SK-N-SH treated with all-trans-retinoic acid at 6 μM for 48 hours (cell line): ENCODE measurements around the gene KDSR.

Source experiments
- ATAC-seq: fragments of 200-7000 bp; cut with Tn5 transposase; 3 replicates; pipeline ENCODE4 v1.9.1; 2020; ENCODE audit warnings: mild to moderate bottlenecking, moderate library complexity
- BACH2 ChIP-seq: fragments of 250-450 bp; sonication (Bioruptor Pico); IDR thresholded peaks from 2 replicates; pipeline ENCODE4 v1.9.0; 2021; ENCODE audit warnings: mild to moderate bottlenecking, borderline replicate concordance
- CSDC2 ChIP-seq: fragments of 250-450 bp; sonication (Bioruptor Pico); IDR thresholded peaks from 2 replicates; pipeline ENCODE4 v1.5.0; 2020; ENCODE audit warnings: mild to moderate bottlenecking, moderate library complexity
- CSRNP3 ChIP-seq: fragments of 250-450 bp; sonication (Bioruptor Pico); IDR thresholded peaks from 2 replicates; pipeline ENCODE4 v1.5.1; 2021; ENCODE audit warnings: mild to moderate bottlenecking, moderate library complexity
- ESRRG ChIP-seq: fragments of 250-450 bp; sonication (Bioruptor Pico); IDR thresholded peaks from 2 replicates; pipeline ENCODE4 v1.6.1; 2021; ENCODE audit warnings: mild to moderate bottlenecking
- GLIS3 ChIP-seq: fragments of 250-450 bp; sonication (Bioruptor Pico); IDR thresholded peaks from 2 replicates; pipeline ENCODE4 v1.5.0; 2020; ENCODE audit warnings: mild to moderate bottlenecking, moderate library complexity
- ISL1 ChIP-seq: fragments of 250-450 bp; sonication (Bioruptor Pico); IDR thresholded peaks from 2 replicates; pipeline ENCODE4 v2.1.2; 2022; ENCODE audit warnings: mild to moderate bottlenecking, moderate library complexity
- OSR1 ChIP-seq: fragments of 250-450 bp; sonication (Bioruptor Pico); IDR thresholded peaks from 2 replicates; pipeline ENCODE4 v1.8.0; 2022; ENCODE audit warnings: moderate library complexity, mild to moderate bottlenecking, inconsistent platforms
- PATZ1 ChIP-seq: fragments of 250-450 bp; sonication (Bioruptor Pico); IDR thresholded peaks from 2 replicates; pipeline ENCODE4 v1.8.0; 2020; ENCODE audit warnings: mild to moderate bottlenecking, moderate library complexity, borderline replicate concordance
- POU6F1 ChIP-seq: fragments of 250-450 bp; sonication (Bioruptor Pico); IDR thresholded peaks from 2 replicates; pipeline ENCODE4 v1.8.0; 2021; ENCODE audit warnings: low read depth, mild to moderate bottlenecking, moderate library complexity, borderline replicate concordance
- PPARA ChIP-seq: fragments of 250-450 bp; sonication (Bioruptor Pico); IDR thresholded peaks from 2 replicates; pipeline ENCODE4 v1.5.0; 2020; ENCODE audit warnings: mild to moderate bottlenecking, borderline replicate concordance
- RARB ChIP-seq: fragments of 250-450 bp; sonication (Bioruptor Pico); IDR thresholded peaks from 2 replicates; pipeline ENCODE4 v1.8.0; 2021; ENCODE audit warnings: mild to moderate bottlenecking, moderate library complexity
- SNAI2 ChIP-seq: fragments of 250-450 bp; sonication (Bioruptor Pico); IDR thresholded peaks from 2 replicates; pipeline ENCODE4 v1.5.0; 2020; ENCODE audit warnings: mild to moderate bottlenecking, moderate library complexity
- TCF4 ChIP-seq: fragments of 250-450 bp; sonication (Bioruptor Pico); IDR thresholded peaks from 2 replicates; pipeline ENCODE4 v1.8.0; 2021; ENCODE audit warnings: mild to moderate bottlenecking, moderate library complexity, borderline replicate concordance
- TOX ChIP-seq: fragments of 250-450 bp; sonication (Bioruptor Pico); IDR thresholded peaks from 2 replicates; pipeline ENCODE4 v1.8.0; 2021; ENCODE audit warnings: mild to moderate bottlenecking, moderate library complexity, borderline replicate concordance
- ZC3H10 ChIP-seq: fragments of 250-450 bp; sonication (Bioruptor Pico); IDR thresholded peaks from 2 replicates; pipeline ENCODE4 v1.5.1; 2021; ENCODE audit warnings: mild to moderate bottlenecking, moderate library complexity
- ZFP3 ChIP-seq: fragments of 250-450 bp; sonication (Bioruptor Pico); IDR thresholded peaks from 2 replicates; pipeline ENCODE4 v1.5.0; 2020; ENCODE audit warnings: mild to moderate bottlenecking, moderate library complexity
- ZFP30 ChIP-seq: fragments of 450-650 bp; formaldehyde crosslinking; IDR thresholded peaks from 2 replicates; pipeline ENCODE4 v1.5.0; 2022; ENCODE audit warnings: mild to moderate bottlenecking, moderate library complexity
- ZNF565 ChIP-seq: fragments of 450-650 bp; formaldehyde crosslinking; conservative IDR thresholded peaks from 2 replicates; pipeline ENCODE4 v1.5.0; 2020; ENCODE audit warnings: low read depth, mild to moderate bottlenecking, moderate library complexity
- ZNF70 ChIP-seq: fragments of 450-650 bp; formaldehyde crosslinking; IDR thresholded peaks from 2 replicates; pipeline ENCODE4 v1.5.0; 2020; ENCODE audit warnings: mild to moderate bottlenecking, moderate library complexity
- ZNF8 ChIP-seq: fragments of 450-650 bp; formaldehyde crosslinking; IDR thresholded peaks from 2 replicates; pipeline ENCODE4 v1.5.0; 2020; ENCODE audit warnings: mild to moderate bottlenecking, moderate library complexity
- TF ChIP-seq, protein P1 (sequence below): fragments of 250-450 bp; sonication (Bioruptor Pico); IDR thresholded peaks from 2 replicates; pipeline ENCODE4 v1.5.1; 2020; ENCODE audit warnings: low read depth, mild to moderate bottlenecking, moderate library complexity
- TF ChIP-seq, protein P2 (sequence below): fragments of 250-450 bp; sonication (Bioruptor Pico); IDR thresholded peaks from 2 replicates; pipeline ENCODE4 v1.5.0; 2020; ENCODE audit warnings: mild to moderate bottlenecking, moderate library complexity

Gene KDSR

DNA sequence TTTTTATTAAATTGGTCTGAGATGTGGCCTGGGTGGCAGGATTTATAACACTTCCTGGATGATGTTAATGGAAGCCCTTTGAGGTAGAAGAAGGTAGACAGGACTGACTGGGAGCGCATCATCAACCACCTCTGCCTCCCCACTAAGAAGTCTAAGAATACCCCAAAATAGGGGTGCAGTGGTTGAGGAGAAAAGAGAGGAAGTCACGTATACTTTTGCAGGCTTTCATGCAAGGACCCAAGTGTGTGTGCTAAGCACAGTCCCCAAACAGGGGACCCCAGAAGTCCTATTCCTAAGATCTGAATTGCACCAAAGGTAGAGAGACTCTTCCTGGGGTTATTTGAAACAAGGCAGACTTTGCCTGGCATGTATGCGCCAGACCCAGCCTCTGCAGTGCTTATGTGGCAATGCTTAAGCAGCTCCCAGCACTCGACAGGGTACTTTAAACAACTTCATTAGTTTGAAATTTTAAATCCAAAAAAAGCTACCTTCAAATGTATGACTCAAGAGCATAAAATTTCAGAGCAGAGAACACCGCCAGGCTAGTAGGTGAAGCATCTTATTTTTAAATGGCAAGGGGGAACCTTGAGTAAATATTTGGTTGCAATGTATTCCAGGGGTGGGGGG is 82.7 kb downstream of the KDSR start:
- no peak for ATAC-seq
- no peak for TF ChIP-seq ZFP3 (CRISPR knock-in tag)
- TF ChIP-seq PATZ1 (CRISPR knock-in tag) = no peak
- no peak for TF ChIP-seq RARB (CRISPR knock-in tag)
- no peak for TF ChIP-seq ESRRG (CRISPR knock-in tag)
- TF ChIP-seq CSRNP3 (CRISPR knock-in tag) = no peak
- no peak for TF ChIP-seq CSDC2 (CRISPR knock-in tag)
- no peak for TF ChIP-seq BACH2 (CRISPR knock-in tag)
- TF ChIP-seq SNAI2 (CRISPR knock-in tag) = no peak
- no peak for TF ChIP-seq GLIS3 (CRISPR knock-in tag)
- no peak for TF ChIP-seq POU6F1 (CRISPR knock-in tag)
- no peak for TF ChIP-seq ZFP30 (CRISPR knock-in tag)
- TF ChIP-seq ZC3H10 (CRISPR knock-in tag) = no peak
- no peak for TF ChIP-seq ISL1 (CRISPR knock-in tag)
- TF ChIP-seq ZNF70 (CRISPR knock-in tag) = no peak
- TF ChIP-seq TOX (CRISPR knock-in tag) = no peak
- TF ChIP-seq, protein P1, sequence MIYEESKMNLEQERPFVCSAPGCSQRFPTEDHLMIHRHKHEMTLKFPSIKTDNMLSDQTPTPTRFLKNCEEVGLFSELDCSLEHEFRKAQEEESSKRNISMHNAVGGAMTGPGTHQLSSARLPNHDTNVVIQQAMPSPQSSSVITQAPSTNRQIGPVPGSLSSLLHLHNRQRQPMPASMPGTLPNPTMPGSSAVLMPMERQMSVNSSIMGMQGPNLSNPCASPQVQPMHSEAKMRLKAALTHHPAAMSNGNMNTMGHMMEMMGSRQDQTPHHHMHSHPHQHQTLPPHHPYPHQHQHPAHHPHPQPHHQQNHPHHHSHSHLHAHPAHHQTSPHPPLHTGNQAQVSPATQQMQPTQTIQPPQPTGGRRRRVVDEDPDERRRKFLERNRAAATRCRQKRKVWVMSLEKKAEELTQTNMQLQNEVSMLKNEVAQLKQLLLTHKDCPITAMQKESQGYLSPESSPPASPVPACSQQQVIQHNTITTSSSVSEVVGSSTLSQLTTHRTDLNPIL (CRISPR knock-in tag) = no peak
- no peak for TF ChIP-seq TCF4 (CRISPR knock-in tag)
- TF ChIP-seq, protein P2, sequence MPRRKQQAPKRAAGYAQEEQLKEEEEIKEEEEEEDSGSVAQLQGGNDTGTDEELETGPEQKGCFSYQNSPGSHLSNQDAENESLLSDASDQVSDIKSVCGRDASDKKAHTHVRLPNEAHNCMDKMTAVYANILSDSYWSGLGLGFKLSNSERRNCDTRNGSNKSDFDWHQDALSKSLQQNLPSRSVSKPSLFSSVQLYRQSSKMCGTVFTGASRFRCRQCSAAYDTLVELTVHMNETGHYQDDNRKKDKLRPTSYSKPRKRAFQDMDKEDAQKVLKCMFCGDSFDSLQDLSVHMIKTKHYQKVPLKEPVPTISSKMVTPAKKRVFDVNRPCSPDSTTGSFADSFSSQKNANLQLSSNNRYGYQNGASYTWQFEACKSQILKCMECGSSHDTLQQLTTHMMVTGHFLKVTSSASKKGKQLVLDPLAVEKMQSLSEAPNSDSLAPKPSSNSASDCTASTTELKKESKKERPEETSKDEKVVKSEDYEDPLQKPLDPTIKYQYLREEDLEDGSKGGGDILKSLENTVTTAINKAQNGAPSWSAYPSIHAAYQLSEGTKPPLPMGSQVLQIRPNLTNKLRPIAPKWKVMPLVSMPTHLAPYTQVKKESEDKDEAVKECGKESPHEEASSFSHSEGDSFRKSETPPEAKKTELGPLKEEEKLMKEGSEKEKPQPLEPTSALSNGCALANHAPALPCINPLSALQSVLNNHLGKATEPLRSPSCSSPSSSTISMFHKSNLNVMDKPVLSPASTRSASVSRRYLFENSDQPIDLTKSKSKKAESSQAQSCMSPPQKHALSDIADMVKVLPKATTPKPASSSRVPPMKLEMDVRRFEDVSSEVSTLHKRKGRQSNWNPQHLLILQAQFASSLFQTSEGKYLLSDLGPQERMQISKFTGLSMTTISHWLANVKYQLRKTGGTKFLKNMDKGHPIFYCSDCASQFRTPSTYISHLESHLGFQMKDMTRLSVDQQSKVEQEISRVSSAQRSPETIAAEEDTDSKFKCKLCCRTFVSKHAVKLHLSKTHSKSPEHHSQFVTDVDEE = no peak
- TF ChIP-seq OSR1 (CRISPR knock-in tag) = no peak
- TF ChIP-seq ZNF8 (CRISPR knock-in tag) = no peak

DNA sequence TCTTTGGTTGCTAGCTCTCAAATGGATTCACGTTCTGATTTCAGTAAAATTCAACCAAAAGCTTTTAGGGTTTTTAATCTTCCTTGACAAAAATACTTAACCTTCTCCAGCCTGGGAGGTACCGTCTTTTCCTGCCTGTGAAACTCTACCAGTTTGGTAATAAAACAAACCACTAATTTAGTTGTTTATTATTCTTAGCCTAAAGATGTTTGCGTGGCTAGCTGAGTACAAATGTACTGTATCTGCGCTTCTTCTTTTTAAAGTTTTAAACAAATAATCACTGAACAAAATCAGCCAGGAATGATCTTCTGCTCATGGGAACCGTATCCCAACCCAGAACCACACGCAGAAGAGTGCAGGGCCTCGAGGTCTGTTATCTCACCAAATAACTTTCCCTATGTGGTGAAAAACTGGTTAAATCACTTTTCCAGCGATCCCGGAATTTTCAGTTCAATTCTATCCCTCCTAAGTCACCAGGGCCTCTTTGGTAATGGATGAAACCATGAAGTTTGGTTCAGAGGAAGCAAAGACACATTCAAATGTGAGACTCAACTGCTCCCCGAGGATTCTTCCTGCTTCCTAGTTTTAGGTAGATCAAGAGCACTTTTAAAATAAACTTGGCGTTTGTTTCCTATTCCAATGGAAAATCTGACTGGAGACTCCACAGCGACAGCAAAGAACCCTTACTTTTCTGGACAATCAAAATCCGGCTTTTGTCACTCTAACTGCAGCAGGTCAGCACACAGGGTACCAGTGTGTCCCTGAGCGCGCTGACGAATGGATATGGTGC is 83.5 kb downstream of the KDSR start:
- no peak for ATAC-seq
- TF ChIP-seq ZNF8 (CRISPR knock-in tag) = no peak
- TF ChIP-seq PPARA (CRISPR knock-in tag) = no peak
- no peak for TF ChIP-seq CSDC2 (CRISPR knock-in tag)
- TF ChIP-seq, protein P1 (CRISPR knock-in tag) = no peak
- no peak for TF ChIP-seq TCF4 (CRISPR knock-in tag)
- TF ChIP-seq BACH2 (CRISPR knock-in tag) = no peak
- TF ChIP-seq GLIS3 (CRISPR knock-in tag) = no peak
- TF ChIP-seq ZNF70 (CRISPR knock-in tag) = no peak
- TF ChIP-seq ZNF565 = no peak
- no peak for TF ChIP-seq ISL1 (CRISPR knock-in tag)
- no peak for TF ChIP-seq ESRRG (CRISPR knock-in tag)
- no peak for TF ChIP-seq TOX (CRISPR knock-in tag)
- TF ChIP-seq PATZ1 (CRISPR knock-in tag) = no peak
- no peak for TF ChIP-seq CSRNP3 (CRISPR knock-in tag)
